Keratinocyte (primary cell): Measurements from ENCODE around the gene EEF1A2.

ENCODE experiments used
- CTCF ChIP-seq, 3 experiments: IDR thresholded peaks in 1 of 3; conservative IDR thresholded peaks in 1 of 3; optimal IDR thresholded peaks in 1 of 3; 2 replicates in 2 of 3; 3 replicates in 1 of 3; pipeline versions ENCODE3 to v1.5.1; 2011; ENCODE audit warnings: low read length in 3 of 3, mild to moderate bottlenecking in 3 of 3, moderate library complexity in 2 of 3, control low read depth in 1 of 3, inconsistent platforms in 1 of 3; ENCODE audit not compliant: insufficient read depth in 2 of 3; ENCODE audit errors: extremely low read depth in 1 of 3
- EZH2 ChIP-seq: IDR thresholded peaks from one replicate; pipeline ENCODE4 v1.6.1; 2012; ENCODE audit warnings: inconsistent platforms, mild to moderate bottlenecking, low read length, moderate library complexity

- TF ChIP-seq EZH2 = no peak
- TF ChIP-seq CTCF (optimal IDR thresholded peaks at IDR 0.05 in 1 of 3, IDR thresholded peaks at IDR 0.05 in 1 of 3, conservative IDR thresholded peaks at IDR 0.05 in 1 of 3; ENCODE audit: extremely low read depth in 1 of 3, insufficient read depth in 2 of 3, low read length in 3 of 3) = no peak
Observed at GRCh38 chr20:63518351-63518861, 19.5 kb upstream of the EEF1A2 start.
